Activated B cell treated with CpG ODN at 0.5 μM for 24 hours (primary cell): ENCODE data around the gene AFF3. TPM values are rescaled to one million over a fixed set of nuclear protein-coding genes. Genes with fewer than 3 reads are reported as not detected.

Source experiments
- ATAC-seq: fragments of 200-7000 bp; cut with Tn5 transposase; one replicate; pipeline ENCODE4 v1.10.0; 2021; ENCODE audit warnings: low read depth, mild to moderate bottlenecking, moderate library complexity
- CTCF ChIA-PET: fragments of 350-600 bp; sonication (Branson Sonifier 250); formaldehyde crosslinking; loops from one replicate; lab custom pipeline; 2021; ENCODE audit warnings: antibody characterized with exemption; lab: Charles Lee
- POLR2A ChIA-PET: fragments of 350-600 bp; sonication (Branson Sonifier 250); formaldehyde crosslinking; loops from one replicate; lab custom pipeline; 2021; ENCODE audit warnings: antibody characterized with exemption; lab: Charles Lee
- DNase-seq: peaks from one replicate; pipeline ENCODE4 v3.0.0; 2022
- H3K27ac Mint-ChIP-seq: one replicate; pipeline ENCODE4 v1.8.0; 2020; ENCODE audit warnings: mixed read lengths
- H3K27me3 Mint-ChIP-seq: one replicate; pipeline ENCODE4 v1.8.0; 2021; ENCODE audit warnings: mixed read lengths
- H3K36me3 Mint-ChIP-seq: one replicate; pipeline ENCODE4 v1.8.0; 2021; ENCODE audit warnings: low read depth, mixed read lengths
- H3K4me1 Mint-ChIP-seq: one replicate; pipeline ENCODE4 v1.8.0; 2021; ENCODE audit warnings: mixed read lengths
- H3K4me3 Mint-ChIP-seq: one replicate; pipeline ENCODE4 v1.8.0; 2020; ENCODE audit warnings: mild to moderate bottlenecking, mixed read lengths
- H3K9me3 Mint-ChIP-seq: one replicate; pipeline ENCODE4 v1.8.0; 2020; ENCODE audit warnings: mixed read lengths
- CTCF ChIP-seq: fragments of 200-600 bp; IDR thresholded peaks from one replicate; pipeline ENCODE4 v1.8.0; 2022; ENCODE audit warnings: antibody characterized with exemption, mild to moderate bottlenecking
- intact Hi-C: fragments of 100-400 bp; cut with micrococcal nuclease; formaldehyde crosslinking; loops from one replicate; pipeline ENCODE4 v1.15.1; 2024
- total RNA-seq: library from RNA; stranded (reverse); gene quantifications from 2 replicates; pipeline ENCODE4 v1.2.3, GENCODE V29; 2022

AFF3 gene
- total RNA-seq, 1 donor from 2014 or later, result 271 TPM

- Mint-ChIP-seq H3K36me3 (peaks cover 74% of the 10 kb centered on the region), H3K27ac (no peak overlapping the region), H3K27me3 (no peaks in the 10 kb centered on the region), H3K4me3 (no peak overlapping the region), H3K9me3 (no peaks in the 10 kb centered on the region), H3K4me1 (peaks cover 2% of the 10 kb centered on the region)
- ChIA-PET CTCF (no interaction called here), POLR2A (interaction anchor here (0.6 kb wide), 1 partner anchor 1856 kb away, joined by 3 read pairs; no protein-coding TSS in a partner anchor)
- ATAC-seq, result no peak
- no peak for TF ChIP-seq CTCF
- DNase-seq, result no peak
- intact Hi-C loops, result no loop called here
These were observed 447.1 kb downstream of the AFF3 start for GRCh38 chr2:99695130-99695943.

GRCh38 chr2:99694331-99694730 lies 448.1 kb downstream of the AFF3 start:
- H3K27me3 Mint-ChIP-seq, result no peaks in the 10 kb centered on the region
- no peak for DNase-seq
- POLR2A ChIA-PET, result no interaction called here
- intact Hi-C loops, result no loop called here
- no peak for TF ChIP-seq CTCF
- no peak for ATAC-seq
- no peaks in the 10 kb centered on the region for H3K9me3 Mint-ChIP-seq
- no peak overlapping the region for H3K27ac Mint-ChIP-seq
- peaks cover 2% of the 10 kb centered on the region for H3K4me1 Mint-ChIP-seq
- CTCF ChIA-PET, result no interaction called here
- H3K4me3 Mint-ChIP-seq, result no peak overlapping the region
- peaks cover 70% of the 10 kb centered on the region for H3K36me3 Mint-ChIP-seq

- TF ChIP-seq CTCF, result no peak
- DNase-seq (no peak), ATAC-seq (no peak)
- H3K27ac Mint-ChIP-seq, result no peak overlapping the region
- intact Hi-C loops, result no loop called here
- H3K9me3 Mint-ChIP-seq, result no peaks in the 10 kb centered on the region
- no peaks in the 10 kb centered on the region for H3K27me3 Mint-ChIP-seq
- peaks cover 71% of the 10 kb centered on the region for H3K36me3 Mint-ChIP-seq
- H3K4me1 Mint-ChIP-seq, result peaks cover 2% of the 10 kb centered on the region
- no peak overlapping the region for H3K4me3 Mint-ChIP-seq
- CTCF ChIA-PET, result no interaction called here
- POLR2A ChIA-PET, result no interaction called here
These were observed 449.6 kb downstream of the AFF3 start for GRCh38 chr2:99692785-99693184.

- no peak for ATAC-seq
- Mint-ChIP-seq H3K4me3 (no peak overlapping the region), H3K27me3 (no peaks in the 10 kb centered on the region), H3K27ac (no peak overlapping the region), H3K4me1 (peaks cover 2% of the 10 kb centered on the region), H3K36me3 (peaks cover 72% of the 10 kb centered on the region), H3K9me3 (no peaks in the 10 kb centered on the region)
- TF ChIP-seq CTCF, result no peak
- no peak for DNase-seq
- ChIA-PET POLR2A (no interaction called here), CTCF (no interaction called here)
- intact Hi-C loops, result no loop called here
These were observed 450.5 kb downstream of the AFF3 start for GRCh38 chr2:99691926-99692325.

- TF ChIP-seq CTCF, result no peak
- no peaks in the 10 kb centered on the region for H3K9me3 Mint-ChIP-seq
- DNase-seq, result no peak
- POLR2A ChIA-PET, result no interaction called here
- peaks cover 71% of the 10 kb centered on the region for H3K36me3 Mint-ChIP-seq
- peak overlapping the region; percentile 8 for H3K27ac Mint-ChIP-seq
- no peak overlapping the region for H3K4me3 Mint-ChIP-seq
- peaks cover 2% of the 10 kb centered on the region for H3K4me1 Mint-ChIP-seq
- no peaks in the 10 kb centered on the region for H3K27me3 Mint-ChIP-seq
- CTCF ChIA-PET, result no interaction called here
- no peak for ATAC-seq
- intact Hi-C loops, result no loop called here
These were observed 453.1 kb downstream of the AFF3 start for GRCh38 chr2:99689145-99689742.
